ENCODE results near the gene S100PBP.

- TF ChIP-seq BHLHE40 (IDR thresholded peaks at IDR 0.05; ENCODE audit: borderline replicate concordance) (no peak), FOXA1 (IDR thresholded peaks at IDR 0.05) (no peak), ZNF384 (IDR thresholded peaks at IDR 0.05) (no peak), CTBP1 (IDR thresholded peaks at IDR 0.05; ENCODE audit: borderline replicate concordance) (no peak), TARDBP (IDR thresholded peaks at IDR 0.05) (no peak), ELF4 (IDR thresholded peaks at IDR 0.05) (no peak), PKNOX1 (IDR thresholded peaks at IDR 0.05) (no peak), SP1 (IDR thresholded peaks at IDR 0.05) (no peak), HDGF (IDR thresholded peaks at IDR 0.05; ENCODE audit: borderline replicate concordance) (no peak), ARNT (IDR thresholded peaks at IDR 0.05) (no peak), SUZ12 (IDR thresholded peaks at IDR 0.05) (no peak), FOXK2 (IDR thresholded peaks at IDR 0.05) (no peak)
These were observed 20.0 kb upstream of the S100PBP start for GRCh38 chr1:32797456-32797855.
